H54 (cell line): ENCODE results near the gene EXTL2.
A peak's percentile ranks its signal among the peaks of the same experiment; 100 is the strongest.
"Not testable (repeated sequence)": the region's sequence is repeated elsewhere in the genome, so short reads cannot be mapped to it uniquely, and the experiment has no call there.

Source experiments
- DNase-seq: peaks from one replicate; pipeline ENCODE4 v3.0.0; 2011; ENCODE audit warnings: low spot score, mixed read lengths; ENCODE audit not compliant: insufficient read length
- FAIRE-seq: peaks from 3 replicates; lab custom pipeline; 2011; peaks lifted over from hg19 to GRCh38; lab: Jason Lieb, UNC
- POLR2A ChIP-seq: IDR thresholded peaks from 2 replicates; pipeline ENCODE4 v1.6.1; 2011; ENCODE audit warnings: low read depth, mild to moderate bottlenecking, low read length

EXTL2 gene, protein sequence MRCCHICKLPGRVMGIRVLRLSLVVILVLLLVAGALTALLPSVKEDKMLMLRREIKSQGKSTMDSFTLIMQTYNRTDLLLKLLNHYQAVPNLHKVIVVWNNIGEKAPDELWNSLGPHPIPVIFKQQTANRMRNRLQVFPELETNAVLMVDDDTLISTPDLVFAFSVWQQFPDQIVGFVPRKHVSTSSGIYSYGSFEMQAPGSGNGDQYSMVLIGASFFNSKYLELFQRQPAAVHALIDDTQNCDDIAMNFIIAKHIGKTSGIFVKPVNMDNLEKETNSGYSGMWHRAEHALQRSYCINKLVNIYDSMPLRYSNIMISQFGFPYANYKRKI

DNA sequence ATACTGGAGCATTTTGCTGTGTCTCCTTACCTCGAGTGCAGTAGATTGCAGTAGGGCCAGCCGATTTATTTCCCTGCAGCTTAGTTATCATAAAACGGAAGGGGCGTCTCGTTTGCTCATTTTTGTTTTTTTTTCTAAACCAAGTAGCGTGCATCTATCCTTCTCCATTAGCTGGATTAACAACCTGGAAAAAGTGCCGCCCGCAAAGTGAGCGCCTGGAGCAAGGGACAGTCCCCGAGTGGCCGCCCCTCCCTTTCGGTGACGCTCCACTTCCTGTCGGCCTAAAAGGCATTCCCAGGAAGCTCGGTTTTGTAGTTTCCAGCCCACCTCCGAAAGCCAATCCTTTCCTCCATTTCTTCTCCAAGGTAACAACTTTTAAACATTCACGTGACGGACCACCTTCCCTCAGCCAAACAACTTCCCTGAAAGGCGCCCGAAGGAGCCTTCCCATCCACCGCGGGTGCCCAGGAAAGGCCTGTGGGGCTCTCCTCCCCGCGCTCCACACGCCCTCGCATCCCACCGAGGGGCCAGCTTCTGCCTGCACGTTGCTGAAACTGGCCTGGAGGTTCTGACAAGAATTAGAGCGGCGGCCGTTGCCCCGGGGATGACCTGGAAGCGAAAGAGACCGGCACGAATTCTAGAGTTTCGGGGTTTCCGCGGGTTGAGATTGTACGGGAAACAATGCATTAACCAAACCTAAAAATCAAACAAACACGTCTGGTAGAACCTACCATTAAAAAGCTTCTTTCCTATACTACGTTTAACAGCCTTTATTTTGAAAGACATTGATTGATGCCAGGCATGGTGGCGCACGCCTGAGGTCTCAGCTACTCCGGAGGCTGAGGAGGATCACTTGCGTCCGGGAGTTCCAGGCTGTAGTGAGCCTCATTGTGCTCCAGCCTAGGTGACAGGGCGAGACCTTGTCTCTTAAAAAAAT, at the start of gene EXTL2:
EXTL2 (minus strand) TSS at position 240 of the 937 bp plus-strand sequence. CDS start 6,085 bp downstream, outside the sequence.
- FAIRE-seq = peak; percentile 95
- peak; percentile 35; the same call in 1 of the 2 replicates for TF ChIP-seq POLR2A
- peak; percentile 52 for DNase-seq

DNA sequence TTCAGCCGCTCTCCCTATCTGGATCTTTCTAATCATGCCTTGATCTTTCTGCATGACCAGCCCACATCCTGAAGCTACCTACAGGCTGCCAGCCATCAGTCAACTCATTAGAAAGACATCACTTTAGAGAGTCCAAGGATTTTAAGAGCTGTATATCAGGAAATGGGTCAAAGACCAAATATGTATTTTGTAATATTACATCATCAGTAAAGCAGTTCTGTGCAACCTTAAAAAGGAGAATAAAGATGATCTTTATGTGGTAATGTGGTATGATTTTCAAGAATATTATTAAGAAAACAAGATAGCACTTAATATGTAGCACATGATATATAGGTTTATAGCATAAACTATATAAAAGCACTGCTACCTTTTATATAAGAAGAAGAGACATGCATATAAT, 48.9 kb upstream of the EXTL2 start:
- no peak for FAIRE-seq
- TF ChIP-seq POLR2A = no peak
- DNase-seq = no peak

DNA sequence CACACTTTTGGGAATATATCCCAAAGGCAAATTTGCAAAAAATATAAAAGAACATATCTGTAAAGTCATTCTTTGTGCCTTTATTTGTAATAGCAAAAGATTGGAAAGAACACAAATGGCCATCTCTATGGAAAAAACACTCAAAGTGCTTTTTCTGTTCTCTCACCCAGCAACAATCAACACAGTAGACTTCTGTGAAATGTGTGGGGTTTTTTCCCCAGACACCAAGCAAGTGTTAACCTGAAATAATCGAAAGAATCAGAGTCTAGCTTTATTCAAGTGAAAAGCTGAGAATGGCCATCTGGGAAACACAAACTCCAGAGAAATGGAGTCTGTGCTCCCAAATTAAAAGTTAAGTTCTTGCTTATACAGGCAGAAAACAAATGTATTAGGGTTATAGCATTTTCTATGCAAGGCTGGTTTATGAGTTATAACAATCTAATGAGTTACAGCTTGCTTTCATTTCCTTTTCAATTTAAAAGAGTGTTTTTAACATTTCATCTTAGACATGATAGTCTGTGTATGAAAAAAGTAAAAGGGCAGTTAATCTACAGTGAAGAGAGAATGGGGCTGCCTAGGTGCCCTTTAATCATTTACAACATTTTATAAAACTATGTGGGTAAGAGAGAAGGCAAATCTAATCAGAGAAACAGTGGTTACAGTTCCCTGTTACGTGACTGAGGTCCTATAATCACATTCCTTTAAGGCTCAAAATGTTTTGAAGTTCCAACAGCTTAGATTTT, 47.8 kb upstream of the EXTL2 start:
- no peak for TF ChIP-seq POLR2A
- FAIRE-seq (peak; percentile 11), DNase-seq (no peak)

DNA sequence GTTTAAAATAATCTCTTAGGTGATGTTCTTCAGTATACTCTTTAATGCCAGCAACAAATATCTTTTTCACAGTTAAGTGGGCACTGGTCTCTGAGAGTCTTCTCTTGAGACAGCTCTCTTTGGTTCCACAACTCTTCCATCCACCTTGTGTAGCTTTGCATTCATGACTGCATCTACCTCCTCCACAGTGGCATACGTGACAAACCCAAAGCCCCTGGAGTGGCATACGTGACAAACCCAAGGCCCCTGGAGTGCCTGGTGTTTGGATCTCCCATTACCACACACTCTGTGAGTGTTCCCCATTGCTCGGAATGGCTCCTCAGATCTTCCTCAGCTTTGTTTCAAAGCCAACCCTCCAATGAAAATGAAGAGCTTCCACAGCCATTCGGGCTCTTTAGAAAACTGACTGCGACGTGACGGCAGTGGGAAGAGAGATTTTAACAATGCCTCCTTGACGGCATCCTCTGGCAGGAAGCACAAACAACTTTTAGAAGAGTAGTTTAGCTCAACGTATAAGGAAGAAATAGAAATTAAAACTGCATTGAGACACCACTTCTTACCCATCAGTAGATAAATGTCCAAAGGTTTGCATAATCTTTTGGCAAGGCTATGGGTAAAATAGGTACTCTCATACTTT, 47.1 kb upstream of the EXTL2 start:
- FAIRE-seq = no peak
- no peak for TF ChIP-seq POLR2A
- no peak for DNase-seq

DNA sequence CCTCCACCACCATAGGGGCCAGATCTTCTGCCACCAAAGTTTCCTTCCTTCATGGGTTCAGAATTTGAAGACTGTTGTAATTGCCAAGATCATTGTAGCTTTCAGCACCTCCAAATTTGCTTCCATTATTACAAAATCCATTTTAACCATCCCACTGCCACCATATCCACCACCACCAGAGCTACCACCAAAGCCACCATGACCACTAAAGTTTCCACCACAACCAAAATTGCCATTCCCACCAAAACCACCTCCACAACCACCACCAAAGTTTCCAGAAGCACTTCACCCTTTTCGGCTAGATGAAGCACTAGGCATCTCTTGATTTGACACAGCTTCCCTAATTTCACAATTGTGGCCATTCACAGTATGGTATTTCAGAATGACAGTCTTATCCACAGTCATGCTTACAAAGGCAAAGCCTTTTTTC, 46.5 kb upstream of the EXTL2 start:
- no peak for TF ChIP-seq POLR2A
- DNase-seq (no peak), FAIRE-seq (no peak)

DNA sequence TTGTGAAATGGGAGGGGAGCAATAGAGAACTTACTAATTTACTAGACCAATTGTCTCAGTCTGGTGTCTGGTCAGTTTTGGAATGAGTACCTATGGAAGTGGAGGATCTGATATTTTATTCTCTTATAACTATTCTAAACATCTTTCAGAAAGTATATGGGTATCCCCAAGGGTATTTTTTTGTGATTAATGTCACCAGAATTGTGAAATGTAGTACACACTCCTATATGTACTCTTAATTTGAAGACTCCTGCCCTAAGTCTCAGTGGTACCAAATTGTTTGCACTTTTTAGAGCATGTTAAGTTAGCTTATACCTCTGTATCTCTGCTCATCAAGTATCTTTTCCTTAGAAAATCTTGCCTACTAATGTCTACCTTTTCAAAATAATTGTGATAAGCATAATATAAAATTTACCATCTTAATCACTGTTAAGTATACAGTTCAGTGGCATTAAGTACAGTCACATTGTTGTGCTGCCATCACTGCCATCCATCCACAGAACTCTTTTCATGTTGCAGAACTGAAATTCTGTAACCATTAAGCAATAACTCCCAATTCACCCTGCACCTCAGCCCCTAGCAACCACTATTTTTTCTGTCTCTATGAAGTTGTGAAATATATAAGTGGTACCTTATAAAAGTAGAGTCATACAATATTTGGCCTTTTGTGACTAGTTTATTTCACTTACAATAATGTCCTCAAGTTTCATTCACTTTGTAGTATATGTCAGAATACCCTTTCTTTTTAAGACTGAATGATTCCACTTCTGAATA, 41.7 kb upstream of the EXTL2 start:
- no peak for FAIRE-seq
- no peak for DNase-seq
- TF ChIP-seq POLR2A = no peak

DNA sequence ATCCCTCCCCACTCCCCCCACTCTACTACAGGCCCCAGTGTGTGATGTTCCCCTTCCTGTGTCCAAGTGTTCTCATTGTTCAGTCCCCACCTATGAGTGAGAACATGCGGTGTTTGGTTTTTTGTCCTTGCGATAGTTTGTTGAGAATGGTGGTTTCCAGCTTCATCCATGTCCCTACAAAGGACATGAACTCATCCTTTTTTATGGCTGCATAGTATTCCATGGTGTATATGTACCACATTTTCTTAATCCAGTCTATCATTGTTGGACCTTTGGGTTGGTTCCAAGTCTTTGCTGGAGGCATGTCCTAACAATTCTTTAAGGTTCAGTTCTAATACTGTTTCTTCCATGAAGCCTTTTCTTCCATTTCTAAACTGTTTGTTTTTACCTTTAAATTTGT, 38.9 kb upstream of the EXTL2 start:
- not testable (repeated sequence) for DNase-seq, FAIRE-seq

DNA sequence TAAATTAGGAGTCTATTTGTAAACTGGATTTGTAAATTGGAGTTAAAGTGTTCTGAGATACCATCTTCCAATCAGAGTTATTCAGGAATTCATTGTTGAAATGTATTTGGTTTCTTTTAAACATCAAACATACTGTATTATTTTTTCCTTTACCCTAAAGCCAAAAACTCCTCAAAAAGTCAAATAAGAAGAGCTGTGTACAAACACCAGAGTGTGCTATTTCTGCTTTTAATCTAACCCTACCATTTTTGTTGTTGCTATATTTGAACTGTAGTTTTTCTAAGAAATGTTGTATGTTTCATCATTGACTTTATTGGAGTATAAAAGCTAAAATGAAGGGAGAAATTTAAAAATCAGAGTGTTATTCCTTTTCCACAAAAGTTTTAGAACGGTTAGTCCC, 37.1 kb upstream of the EXTL2 start:
- no peak for DNase-seq
- no peak for FAIRE-seq
- TF ChIP-seq POLR2A = no peak

DNA sequence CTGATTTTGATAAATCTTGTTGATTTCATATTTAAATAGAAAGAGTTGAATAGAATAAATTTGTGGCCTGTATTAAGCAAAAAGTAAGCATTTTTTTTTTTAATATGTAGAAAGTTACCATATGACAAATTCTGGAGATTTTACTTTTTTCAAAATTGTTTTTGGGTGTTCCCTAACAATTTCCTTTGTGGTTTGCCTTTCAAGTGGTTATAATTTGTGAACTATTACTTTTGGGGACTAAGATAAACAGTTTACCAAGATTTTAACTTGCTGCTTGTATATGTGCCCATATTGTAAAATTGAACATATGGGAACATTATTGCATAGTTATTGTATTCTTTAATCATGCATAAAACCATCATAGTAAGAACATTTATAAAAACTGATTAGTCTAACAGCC, 35.9 kb upstream of the EXTL2 start:
- DNase-seq (no peak), FAIRE-seq (no peak)
- TF ChIP-seq POLR2A = no peak

DNA sequence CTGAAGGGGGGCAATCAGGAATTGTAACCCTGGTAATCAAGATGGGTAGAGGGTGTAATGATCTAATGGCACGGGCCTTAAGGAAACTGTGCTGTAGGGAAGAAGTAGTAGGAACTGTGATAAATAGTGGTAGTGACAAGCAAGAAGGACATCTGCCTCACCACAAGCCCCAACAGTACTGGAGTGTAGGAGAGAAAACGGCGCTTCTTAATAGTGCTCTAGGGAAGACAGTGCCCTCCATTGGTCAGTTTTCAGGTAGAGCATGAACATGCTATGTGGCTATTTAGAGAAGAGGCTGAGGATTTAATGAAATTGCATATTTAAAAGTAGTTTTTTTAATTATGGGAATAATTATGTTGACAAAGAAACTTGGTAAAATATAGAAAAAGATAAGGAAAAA, 33.5 kb upstream of the EXTL2 start:
- FAIRE-seq (no peak), DNase-seq (no peak)
- no peak for TF ChIP-seq POLR2A

DNA sequence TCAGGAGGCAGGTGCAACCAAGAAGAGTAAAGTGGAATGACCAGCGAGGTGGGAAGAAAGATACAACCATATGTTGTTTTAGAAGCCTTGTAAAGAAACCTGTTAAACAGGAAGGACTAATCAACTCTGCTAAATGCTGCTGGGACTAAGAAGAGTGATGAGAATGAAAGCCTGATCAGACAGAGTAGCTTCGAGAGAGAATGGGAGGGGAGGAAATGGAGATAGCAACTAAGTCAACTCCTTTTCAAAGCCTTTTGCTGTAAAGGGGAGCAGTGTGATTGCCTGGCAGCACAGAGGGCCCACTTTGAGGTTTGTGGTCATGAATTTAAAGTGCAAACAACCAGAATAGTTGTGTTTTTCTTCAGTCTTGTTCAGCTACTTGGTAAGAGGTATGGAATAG, 32.6 kb upstream of the EXTL2 start:
- DNase-seq (no peak), FAIRE-seq (no peak)
- TF ChIP-seq POLR2A = no peak

DNA sequence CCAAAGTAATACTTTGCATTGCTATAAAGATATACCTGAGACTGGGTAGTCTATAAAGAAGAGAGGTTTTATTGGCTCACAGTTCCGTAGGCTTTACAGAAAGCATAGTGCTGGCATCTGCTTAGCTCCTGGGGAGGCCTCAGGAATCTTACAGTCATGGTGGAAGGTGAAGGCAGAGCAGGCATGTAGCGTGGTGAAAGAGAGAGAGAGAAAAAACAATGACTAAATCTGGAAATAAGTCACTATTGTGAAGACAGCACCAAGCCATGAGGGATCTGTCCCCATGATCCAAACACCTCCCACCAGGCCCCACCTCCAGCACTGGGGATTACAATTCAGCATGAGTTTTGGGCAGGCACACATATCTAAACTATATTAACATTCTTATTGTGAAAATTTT, 31.6 kb upstream of the EXTL2 start:
- DNase-seq = no peak
- FAIRE-seq = no peak
- no peak for TF ChIP-seq POLR2A

DNA sequence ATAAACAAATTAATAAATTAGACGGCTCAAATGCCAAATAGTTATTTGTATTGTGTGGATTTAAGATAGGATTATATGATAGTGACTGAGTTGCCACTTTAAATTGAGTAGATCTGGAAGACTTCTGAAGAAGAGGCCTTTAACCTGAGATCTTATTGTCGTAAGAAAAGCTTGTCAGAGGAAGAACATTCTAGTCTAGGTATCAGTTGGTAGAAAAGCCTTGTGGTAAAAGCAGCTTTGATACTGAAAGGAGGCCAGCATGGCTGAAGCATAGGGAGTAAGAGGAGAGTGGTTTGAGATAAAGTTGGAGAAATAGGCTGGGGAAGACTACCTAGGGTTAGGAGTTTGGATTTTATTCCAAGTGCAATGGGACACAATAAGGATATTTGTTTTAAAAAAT, 30.3 kb upstream of the EXTL2 start:
- TF ChIP-seq POLR2A = no peak
- DNase-seq (no peak), FAIRE-seq (no peak)
